HG03469 (cell line): ENCODE data around the gene PSAT1.

Experiments
- ATAC-seq: cut with Tn5 transposase; IDR thresholded peaks from one replicate; pipeline ENCODE4 v1.9.1; 2021; ENCODE audit warnings: mild to moderate bottlenecking, moderate library complexity, moderate number of reproducible peaks; ENCODE audit not compliant: unreplicated experiment

PSAT1 gene

GRCh38 chr9:78316166-78316892, 19.4 kb downstream of the PSAT1 start:
- ATAC-seq: no peak

GRCh38 chr9:78319197-78320029, 22.5 kb downstream of the PSAT1 start:
- ATAC-seq: no peak

- no peak for ATAC-seq
Measured at GRCh38 chr9:78320030-78320693, 23.2 kb downstream of the PSAT1 start.

GRCh38 chr9:78320875-78321496, 24.1 kb downstream of the PSAT1 start:
- ATAC-seq: no peak

GRCh38 chr9:78321505-78321904, 24.6 kb downstream of the PSAT1 start:
- no peak for ATAC-seq

GRCh38 chr9:78324068-78324650, 27.2 kb downstream of the PSAT1 start:
- ATAC-seq: no peak

- no peak for ATAC-seq
Measured at GRCh38 chr9:78324682-78325081, 27.8 kb downstream of the PSAT1 start.

- ATAC-seq: no peak
Measured at GRCh38 chr9:78325343-78325742, 28.4 kb downstream of the PSAT1 start.

- ATAC-seq: no peak
Measured at GRCh38 chr9:78325846-78326360, 29.0 kb downstream of the PSAT1 start.

- no peak for ATAC-seq
Measured at GRCh38 chr9:78326564-78326963, 29.6 kb downstream of the PSAT1 start.

GRCh38 chr9:78332381-78332780, 35.5 kb downstream of the PSAT1 start:
- ATAC-seq: no peak

GRCh38 chr9:78348848-78349247, 51.9 kb downstream of the PSAT1 start:
- no peak for ATAC-seq

- no peak for ATAC-seq
Measured at GRCh38 chr9:78351816-78352215, 54.9 kb downstream of the PSAT1 start.

- no peak for ATAC-seq
Measured at GRCh38 chr9:78354324-78354973, 57.5 kb downstream of the PSAT1 start.

- ATAC-seq: no peak
Measured at GRCh38 chr9:78354989-78355388, 58.1 kb downstream of the PSAT1 start.

- ATAC-seq: no peak
Measured at GRCh38 chr9:78356634-78357033, 59.7 kb downstream of the PSAT1 start.

GRCh38 chr9:78357165-78357873, 60.4 kb downstream of the PSAT1 start:
- ATAC-seq: peak; percentile 63

GRCh38 chr9:78358329-78359051, 61.6 kb downstream of the PSAT1 start:
- ATAC-seq: no peak

- no peak for ATAC-seq
Measured at GRCh38 chr9:78363221-78363620, 66.3 kb downstream of the PSAT1 start.
